A549 (cell line): ENCODE measurements around the gene PIK3R1.

Experiments used
- CHD2 ChIP-seq: fragments of 150-350 bp; IDR thresholded peaks from 2 replicates; pipeline ENCODE4 v1.6.1; 2014; ENCODE audit warnings: low read length; ENCODE audit not compliant: partially characterized antibody
- CTCF ChIP-seq: fragments of >200 bp; sonication (Bioruptor Twin); formaldehyde crosslinking; IDR thresholded peaks from 3 replicates; pipeline ENCODE4 v1.5.1; 2016
- EP300 ChIP-seq, 2 experiments: fragments of >200 bp; sonication (Bioruptor Twin); formaldehyde crosslinking; IDR thresholded peaks; 2 replicates in 1 of 2; 3 replicates in 1 of 2; pipeline ENCODE4 v1.6.1; 2016 to 2017
- JUNB ChIP-seq: fragments of >200 bp; sonication (Bioruptor Twin); formaldehyde crosslinking; IDR thresholded peaks from 2 replicates; pipeline ENCODE4 v1.6.1; 2016
- KDM5A ChIP-seq: fragments of 200-600 bp; sonication (generic); IDR thresholded peaks from 2 replicates; pipeline ENCODE4 v1.6.1; 2016; ENCODE audit warnings: antibody characterized with exemption, mild to moderate bottlenecking
- PHF8 ChIP-seq: fragments of 200-600 bp; sonication (generic); IDR thresholded peaks from 2 replicates; pipeline ENCODE4 v1.6.1; 2016; ENCODE audit warnings: low read depth, mild to moderate bottlenecking, antibody characterized with exemption, moderate library complexity, borderline replicate concordance
- POLR2A ChIP-seq: IDR thresholded peaks from 2 replicates; pipeline ENCODE4 v1.6.1; 2012; ENCODE audit warnings: mild to moderate bottlenecking, low read length
- RAD21 ChIP-seq, 2 experiments: fragments of >200 bp in 1 of 2; sonication (Bioruptor Twin) in 1 of 2; formaldehyde crosslinking in 1 of 2; IDR thresholded peaks in 1 of 2; conservative IDR thresholded peaks in 1 of 2; 2 replicates in 1 of 2; 3 replicates in 1 of 2; pipeline ENCODE4 v1.6.1; 2012 to 2018; ENCODE audit warnings: inconsistent platforms in 1 of 2

GRCh38 chr5:68177676-68178075, 37.9 kb upstream of the PIK3R1 start:
- TF ChIP-seq PHF8 (no peak), CHD2 (no peak), CTCF (no peak), KDM5A (no peak), RAD21 (conservative IDR thresholded peaks at IDR 0.05 in 1 of 2, IDR thresholded peaks at IDR 0.05 in 1 of 2) (no peak), POLR2A (no peak), JUNB (no peak), EP300 (IDR thresholded peaks at IDR 0.05) (no peak)
